ENCODE results near the gene GABRD.

The GABRD gene

DNA sequence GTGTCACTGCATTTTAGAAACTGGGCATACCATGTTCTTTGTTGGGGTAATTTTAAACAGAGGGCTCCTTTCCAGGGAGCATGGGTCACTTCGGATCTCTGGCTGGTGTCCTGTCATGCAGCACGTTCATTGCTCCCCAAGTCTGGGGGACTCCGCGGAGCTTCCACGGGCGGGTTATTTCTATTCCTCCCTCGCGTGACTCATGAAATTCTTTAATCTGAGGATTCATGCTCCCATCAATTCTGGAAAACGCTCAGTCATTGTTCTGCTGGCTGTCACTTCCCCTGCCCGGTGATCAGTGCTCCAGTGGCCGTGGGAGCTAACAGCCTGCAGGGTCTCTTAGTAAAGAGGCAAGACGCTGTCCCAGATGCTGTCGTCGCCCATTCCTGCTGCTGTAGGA, 43.6 kb upstream of the GABRD start:
- TF ChIP-seq TAF1 (IDR thresholded peaks at IDR 0.05; ENCODE audit: borderline replicate concordance, insufficient read depth, low read length) (no peak), SIN3A (IDR thresholded peaks at IDR 0.05; ENCODE audit: borderline replicate concordance, insufficient read depth, low read length) (no peak), POLR2AphosphoS5 (IDR thresholded peaks at IDR 0.05; ENCODE audit: low read depth, low read length) (no peak), FOXP2 (optimal IDR thresholded peaks at IDR 0.05; ENCODE audit: borderline replicate concordance, extremely low read depth, extremely low read length, insufficient read depth) (no peak)
- TF ChIP-seq, protein P1, sequence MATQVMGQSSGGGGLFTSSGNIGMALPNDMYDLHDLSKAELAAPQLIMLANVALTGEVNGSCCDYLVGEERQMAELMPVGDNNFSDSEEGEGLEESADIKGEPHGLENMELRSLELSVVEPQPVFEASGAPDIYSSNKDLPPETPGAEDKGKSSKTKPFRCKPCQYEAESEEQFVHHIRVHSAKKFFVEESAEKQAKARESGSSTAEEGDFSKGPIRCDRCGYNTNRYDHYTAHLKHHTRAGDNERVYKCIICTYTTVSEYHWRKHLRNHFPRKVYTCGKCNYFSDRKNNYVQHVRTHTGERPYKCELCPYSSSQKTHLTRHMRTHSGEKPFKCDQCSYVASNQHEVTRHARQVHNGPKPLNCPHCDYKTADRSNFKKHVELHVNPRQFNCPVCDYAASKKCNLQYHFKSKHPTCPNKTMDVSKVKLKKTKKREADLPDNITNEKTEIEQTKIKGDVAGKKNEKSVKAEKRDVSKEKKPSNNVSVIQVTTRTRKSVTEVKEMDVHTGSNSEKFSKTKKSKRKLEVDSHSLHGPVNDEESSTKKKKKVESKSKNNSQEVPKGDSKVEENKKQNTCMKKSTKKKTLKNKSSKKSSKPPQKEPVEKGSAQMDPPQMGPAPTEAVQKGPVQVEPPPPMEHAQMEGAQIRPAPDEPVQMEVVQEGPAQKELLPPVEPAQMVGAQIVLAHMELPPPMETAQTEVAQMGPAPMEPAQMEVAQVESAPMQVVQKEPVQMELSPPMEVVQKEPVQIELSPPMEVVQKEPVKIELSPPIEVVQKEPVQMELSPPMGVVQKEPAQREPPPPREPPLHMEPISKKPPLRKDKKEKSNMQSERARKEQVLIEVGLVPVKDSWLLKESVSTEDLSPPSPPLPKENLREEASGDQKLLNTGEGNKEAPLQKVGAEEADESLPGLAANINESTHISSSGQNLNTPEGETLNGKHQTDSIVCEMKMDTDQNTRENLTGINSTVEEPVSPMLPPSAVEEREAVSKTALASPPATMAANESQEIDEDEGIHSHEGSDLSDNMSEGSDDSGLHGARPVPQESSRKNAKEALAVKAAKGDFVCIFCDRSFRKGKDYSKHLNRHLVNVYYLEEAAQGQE (IDR thresholded peaks at IDR 0.05; ENCODE audit: insufficient read depth in 1 of 2, low read depth in 2 of 2, low read length in 2 of 2): no peak

DNA sequence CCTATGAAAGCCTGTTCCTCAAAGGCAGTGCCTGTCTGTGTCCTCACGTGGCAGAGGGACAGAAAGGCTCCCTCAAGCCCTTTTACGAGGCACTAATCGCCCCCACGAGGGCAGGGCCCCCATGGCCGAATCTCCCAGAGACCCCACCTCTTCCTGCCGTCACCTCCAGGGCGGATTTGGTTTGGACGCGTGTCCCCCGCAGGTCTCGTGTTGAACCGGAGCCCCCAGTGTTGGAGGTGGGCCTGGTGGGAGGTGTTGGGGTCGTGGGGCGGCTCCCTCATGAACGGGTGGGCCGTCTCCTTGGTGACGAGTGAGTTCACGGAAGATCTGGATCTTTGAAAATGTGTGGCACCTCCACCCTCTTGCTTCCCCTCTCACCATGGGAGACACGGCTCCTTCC, 43.1 kb upstream of the GABRD start:
- TF ChIP-seq SIN3A (IDR thresholded peaks at IDR 0.05; ENCODE audit: borderline replicate concordance, insufficient read depth, low read length) (no peak), TAF1 (IDR thresholded peaks at IDR 0.05; ENCODE audit: borderline replicate concordance, insufficient read depth, low read length) (no peak), POLR2AphosphoS5 (IDR thresholded peaks at IDR 0.05; ENCODE audit: low read depth, low read length) (no peak), FOXP2 (optimal IDR thresholded peaks at IDR 0.05; ENCODE audit: borderline replicate concordance, extremely low read depth, extremely low read length, insufficient read depth) (no peak)
- TF ChIP-seq, protein P1 (IDR thresholded peaks at IDR 0.05; ENCODE audit: insufficient read depth in 1 of 2, low read depth in 2 of 2, low read length in 2 of 2): no peak

DNA sequence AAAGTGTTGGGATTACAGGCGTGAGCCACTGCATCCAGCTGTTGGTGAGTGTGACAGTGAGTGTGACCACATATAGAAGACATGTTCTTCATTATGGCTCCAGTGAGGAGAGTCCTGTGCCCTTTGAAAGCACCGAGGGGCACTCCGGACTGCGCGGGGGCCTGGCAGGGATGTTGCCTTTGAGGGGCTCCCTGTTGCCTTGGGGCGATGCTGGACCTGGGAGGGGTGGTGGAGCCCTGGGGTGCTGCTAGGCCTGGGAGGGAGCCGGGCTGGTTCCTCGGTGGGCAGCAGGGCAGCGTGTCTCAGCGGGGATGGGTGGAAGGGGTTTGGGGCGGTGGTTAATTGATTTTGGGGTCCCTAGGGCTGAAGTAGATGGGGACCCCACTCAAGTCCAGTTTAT, 41.0 kb upstream of the GABRD start:
- TF ChIP-seq SIN3A (IDR thresholded peaks at IDR 0.05; ENCODE audit: borderline replicate concordance, insufficient read depth, low read length) (no peak), FOXP2 (optimal IDR thresholded peaks at IDR 0.05; ENCODE audit: borderline replicate concordance, extremely low read depth, extremely low read length, insufficient read depth) (no peak), TAF1 (IDR thresholded peaks at IDR 0.05; ENCODE audit: borderline replicate concordance, insufficient read depth, low read length) (no peak)

DNA sequence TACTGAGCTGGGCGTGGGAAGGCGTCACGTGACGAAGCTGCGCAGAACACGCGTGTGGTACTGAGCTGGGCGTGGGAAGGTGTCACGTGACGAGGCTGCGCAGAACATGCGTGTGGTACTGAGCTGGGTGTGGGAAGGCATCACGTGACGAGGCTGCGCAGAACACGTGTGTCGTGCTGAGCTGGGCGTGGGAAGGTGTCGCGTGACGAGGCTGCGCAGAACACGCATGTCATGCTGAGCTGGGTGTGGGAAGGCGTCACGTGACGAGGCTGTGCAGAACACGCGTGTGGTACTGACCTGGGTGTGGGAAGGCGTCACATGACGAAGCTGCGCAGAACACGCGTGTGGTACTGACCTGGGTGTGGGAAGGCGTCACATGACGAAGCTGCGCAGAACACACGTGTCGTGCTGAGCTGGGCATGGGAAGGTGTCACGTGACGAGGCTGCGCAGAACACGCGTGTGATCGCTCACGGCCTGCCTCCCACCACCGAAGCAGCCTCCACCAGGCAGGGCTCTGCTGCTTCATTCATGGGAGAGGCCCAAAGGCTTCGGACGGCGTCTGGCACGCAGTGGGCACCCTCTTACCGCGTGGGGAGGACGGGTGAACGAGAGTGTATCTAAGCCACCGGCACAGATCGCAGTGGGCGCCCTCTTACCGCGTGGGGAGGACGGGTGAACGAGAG, 39.5 kb upstream of the GABRD start:
- TF ChIP-seq SIN3A (IDR thresholded peaks at IDR 0.05; ENCODE audit: borderline replicate concordance, insufficient read depth, low read length) (no peak), TAF1 (IDR thresholded peaks at IDR 0.05; ENCODE audit: borderline replicate concordance, insufficient read depth, low read length) (no peak), POLR2AphosphoS5 (IDR thresholded peaks at IDR 0.05; ENCODE audit: low read depth, low read length) (no peak), FOXP2 (optimal IDR thresholded peaks at IDR 0.05; ENCODE audit: borderline replicate concordance, extremely low read depth, extremely low read length, insufficient read depth) (no peak)
- TF ChIP-seq, protein P1 (IDR thresholded peaks at IDR 0.05; ENCODE audit: insufficient read depth in 1 of 2, low read depth in 2 of 2, low read length in 2 of 2): no peak

DNA sequence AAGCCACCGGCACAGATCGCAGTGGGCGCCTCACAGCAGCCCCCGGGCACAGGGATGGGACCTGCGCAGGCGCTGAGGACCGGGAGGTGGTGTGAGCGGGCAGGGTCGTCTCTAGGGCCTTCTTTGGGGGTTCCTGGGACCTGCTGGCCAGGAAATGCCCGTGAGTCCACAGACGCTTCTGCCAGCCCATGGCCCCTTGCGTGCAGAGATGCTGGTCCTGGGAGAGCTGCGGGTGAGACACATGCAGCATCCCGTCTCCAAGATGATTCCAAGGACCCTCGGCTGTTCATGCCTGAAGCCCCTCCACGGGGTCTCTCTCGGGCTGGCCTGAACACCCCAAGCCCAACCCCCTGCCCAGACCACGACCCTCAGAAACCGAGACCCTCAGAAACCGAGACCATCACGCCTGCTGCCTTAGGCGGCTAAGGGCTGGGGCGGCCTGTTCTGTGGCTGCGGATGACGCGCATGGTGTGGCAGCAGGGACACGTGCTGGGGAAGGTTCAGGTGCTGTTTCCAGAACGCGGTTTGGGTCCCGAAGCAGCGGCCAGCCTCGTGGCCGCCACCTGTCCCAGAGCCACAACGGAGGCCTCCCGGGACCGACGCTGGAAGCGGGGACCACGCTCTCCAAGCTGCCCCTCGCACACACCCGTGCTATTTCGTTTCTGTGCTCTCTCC, 38.5 kb upstream of the GABRD start:
- no peak for TF ChIP-seq SIN3A (IDR thresholded peaks at IDR 0.05; ENCODE audit: borderline replicate concordance, insufficient read depth, low read length)
- TF ChIP-seq, protein P1 (IDR thresholded peaks at IDR 0.05; ENCODE audit: insufficient read depth in 1 of 2, low read depth in 2 of 2, low read length in 2 of 2): no peak

All from PFSK-1 (cell line).